ENCODE results near the gene MAGEA2. TPM values are rescaled to one million over a fixed set of nuclear protein-coding genes. Genes with fewer than 3 reads are reported as not detected.
"Not testable (repeated sequence)": the region's sequence is repeated elsewhere in the genome, so short reads cannot be mapped to it uniquely, and the experiment has no call there.

The MAGEA2 gene
- total and polyA plus RNA-seq, 2 of the 8 experiments (the other 6 are each of a cell fraction or from before 2014, with no cell fraction given): 0.77 TPM; not detected in 1

- TF ChIP-seq HDAC6 (IDR thresholded peaks at IDR 0.05; ENCODE audit: low read depth, low read length): no peak
- TF ChIP-seq SP2 (IDR thresholded peaks at IDR 0.05; ENCODE audit: low read length): no peak
- TF ChIP-seq SAP30 (IDR thresholded peaks at IDR 0.05; ENCODE audit: insufficient read depth, insufficient replicate concordance, low read length): no peak
- TF ChIP-seq BACH1 (IDR thresholded peaks at IDR 0.05; ENCODE audit: low read length): no peak
- no peak for TF ChIP-seq ZNF274 (IDR thresholded peaks at IDR 0.05; ENCODE audit: borderline replicate concordance, extremely low read depth, low read length)
Measured at GRCh38 chrX:152725409-152725808, 28.2 kb downstream of the MAGEA2 start (continued).

GRCh38 chrX:152713815-152714787 lies 39.5 kb downstream of the MAGEA2 start, which contains the start of gene MAGEA2B:
Gene MAGEA2B, plus strand, starts transcription at chrX:152714628. Its CDS starts 2,479 bp downstream, at chrX:152717107.
- DNase-seq (ENCODE audit: low read depth in 1 of 2, low spot score in 2 of 2); H2BK12ac ChIP-seq (ENCODE audit: low read depth, low read length); H2BK5ac ChIP-seq (ENCODE audit: low read depth, low read length); H3K36me3 ChIP-seq (ENCODE audit: control insufficient read depth in 2 of 4, insufficient read depth in 4 of 4, low read length in 3 of 4); H3K79me1 ChIP-seq (ENCODE audit: low read depth, low read length); H3K4me1 ChIP-seq (replicated peaks in 1 of 4; ENCODE audit: control insufficient read depth in 3 of 4, insufficient read depth in 4 of 4, low read length in 3 of 4); CTCF ChIA-PET (ENCODE audit: partially characterized antibody); H3K4me3 ChIP-seq (ENCODE audit: extremely low read depth in 1 of 4, insufficient read depth in 2 of 4, low read depth in 3 of 4, low read length in 4 of 4); H3K79me2 ChIP-seq (ENCODE audit: control insufficient read depth in 1 of 2, insufficient read depth in 2 of 2, low read length in 2 of 2); POLR2A ChIA-PET (ENCODE audit: partially characterized antibody); H3K9me3 ChIP-seq (ENCODE audit: insufficient read depth in 2 of 2, low read depth in 1 of 2, low read length in 1 of 2); H3K4ac ChIP-seq (replicated peaks; ENCODE audit: insufficient read length, low read depth, low read length); H3K27me3 ChIP-seq (replicated peaks in 1 of 4; ENCODE audit: control insufficient read depth in 3 of 4, extremely low read depth in 1 of 4, insufficient read depth in 3 of 4, low read length in 3 of 4); H3K4me2 ChIP-seq (ENCODE audit: insufficient read depth in 1 of 2, low read depth in 2 of 2, low read length in 2 of 2); H3K27ac ChIP-seq (ENCODE audit: low read depth, low read length); H2AK5ac ChIP-seq (ENCODE audit: low read depth, low read length); H3K23me2 ChIP-seq (ENCODE audit: low read depth, low read length); H3K56ac ChIP-seq (replicated peaks; ENCODE audit: insufficient read length, low read depth, low read length); H2AFZ ChIP-seq (ENCODE audit: low read length); H2BK20ac ChIP-seq (ENCODE audit: low read length); H3K23ac ChIP-seq (ENCODE audit: insufficient read length); H4K5ac ChIP-seq (ENCODE audit: insufficient read length, low read depth, low read length); H4K91ac ChIP-seq (replicated peaks; ENCODE audit: insufficient read length, low read length); H4K8ac ChIP-seq (ENCODE audit: extremely low read depth, insufficient read depth, low read length); H2BK15ac ChIP-seq (ENCODE audit: low read length); H3K14ac ChIP-seq (ENCODE audit: insufficient read length); H4K20me1 ChIP-seq (replicated peaks in 1 of 2; ENCODE audit: control insufficient read depth in 1 of 2, insufficient read depth in 2 of 2, low read length in 2 of 2); H2BK120ac ChIP-seq (replicated peaks; ENCODE audit: low read depth, low read length); H3K18ac ChIP-seq (ENCODE audit: extremely low read depth, low read length); H3K9ac ChIP-seq (replicated peaks in 1 of 4; ENCODE audit: extremely low read depth in 1 of 4, low read depth in 3 of 4, low read length in 3 of 4): not testable (repeated sequence)
- no CpG with 5 or more reads among the region's 35 CpGs for WGBS, 2 experiments (ENCODE audit: extremely low coverage in 1 of 2, insufficient coverage in 1 of 2, insufficient read length in 1 of 2, insufficient replicate concordance in 2 of 2, low coverage in 1 of 2, low lambda C conversion rate in 2 of 2, missing lambda C conversion rate in 1 of 2)
- peak; percentile 78 for FAIRE-seq
